Measurements from ENCODE around the gene AHR. TPM values are rescaled to one million over a fixed set of nuclear protein-coding genes. Genes with fewer than 3 reads are reported as not detected.

Gene AHR
- total RNA-seq, 1 experiment from 2014 or later, result 39.0 TPM

GRCh38 chr7:17274551-17275245, 23.8 kb upstream of the AHR start:
- no peak for DNase-seq
- Histone ChIP-seq H3K9me3 (peaks cover 21% of the 10 kb centered on the region), H3K36me3 (ENCODE audit: control insufficient read depth, insufficient read depth, low read length) (no peaks in the 10 kb centered on the region; the same call in 1 of the 2 replicates), H3K4me3 (ENCODE audit: low read depth, low read length) (no peak overlapping the region), H3K4me1 (no peaks in the 10 kb centered on the region), H3K27me3 (replicated peaks; ENCODE audit: control insufficient read depth, insufficient read depth, low read length) (no peaks in the 10 kb centered on the region)
- Mint-ChIP-seq H3K4me1 (ENCODE audit: low read depth, unreplicated experiment) (no peaks in the 10 kb centered on the region), H3K36me3 (ENCODE audit: insufficient read depth, unreplicated experiment) (no peaks in the 10 kb centered on the region), H3K9me3 (ENCODE audit: unreplicated experiment) (peaks cover 14% of the 10 kb centered on the region), H3K4me3 (ENCODE audit: unreplicated experiment) (no peak overlapping the region), H3K27ac (ENCODE audit: unreplicated experiment) (no peak overlapping the region), H3K27me3 (ENCODE audit: insufficient read depth, unreplicated experiment) (no peaks in the 10 kb centered on the region)
- TF ChIP-seq CTCF (IDR thresholded peaks at IDR 0.05; ENCODE audit: insufficient read depth in 1 of 2, low read depth in 1 of 2, low read length in 1 of 2, severe bottlenecking in 1 of 2, unreplicated experiment in 1 of 2), result no peak
- ChIA-PET CTCF (no interaction called here), POLR2A (no interaction called here)
- BruUV-seq (replicated peaks), result no TSS peak
- intact Hi-C loops (cut with micrococcal nuclease; ENCODE audit: unreplicated experiment), result no loop called here

- no peaks in the 10 kb centered on the region for H3K27me3 Mint-ChIP-seq (ENCODE audit: insufficient read depth, unreplicated experiment)
- peaks cover 9% of the 10 kb centered on the region for H3K9me3 Mint-ChIP-seq (ENCODE audit: unreplicated experiment)
- no peaks in the 10 kb centered on the region for H3K4me1 ChIP-seq
- no peak overlapping the region for H3K4me3 Mint-ChIP-seq (ENCODE audit: unreplicated experiment)
- ChIA-PET CTCF (no interaction called here), POLR2A (no interaction called here)
- no peaks in the 10 kb centered on the region for H3K27me3 ChIP-seq (replicated peaks; ENCODE audit: control insufficient read depth, insufficient read depth, low read length)
- H3K27ac Mint-ChIP-seq (ENCODE audit: unreplicated experiment), result no peak overlapping the region
- H3K4me3 ChIP-seq (ENCODE audit: low read depth, low read length), result no peak overlapping the region
- TF ChIP-seq CTCF (IDR thresholded peaks at IDR 0.05; ENCODE audit: insufficient read depth in 1 of 2, low read depth in 1 of 2, low read length in 1 of 2, severe bottlenecking in 1 of 2, unreplicated experiment in 1 of 2), result no peak
- no TSS peak for BruUV-seq (replicated peaks)
- no peak for DNase-seq
- no peaks in the 10 kb centered on the region for H3K36me3 Mint-ChIP-seq (ENCODE audit: insufficient read depth, unreplicated experiment)
- no peaks in the 10 kb centered on the region; the same call in 1 of the 2 replicates for H3K36me3 ChIP-seq (ENCODE audit: control insufficient read depth, insufficient read depth, low read length)
- peaks cover 8% of the 10 kb centered on the region for H3K9me3 ChIP-seq
- intact Hi-C loops (cut with micrococcal nuclease; ENCODE audit: unreplicated experiment), result no loop called here
- no peaks in the 10 kb centered on the region for H3K4me1 Mint-ChIP-seq (ENCODE audit: low read depth, unreplicated experiment)
Measured at GRCh38 chr7:17275749-17276671, 22.4 kb upstream of the AHR start.

- Histone ChIP-seq H3K9me3 (no peaks in the 10 kb centered on the region), H3K4me3 (ENCODE audit: low read depth, low read length) (no peak overlapping the region), H3K36me3 (ENCODE audit: control insufficient read depth, insufficient read depth, low read length) (no peaks in the 10 kb centered on the region), H3K4me1 (no peaks in the 10 kb centered on the region), H3K27me3 (replicated peaks; ENCODE audit: control insufficient read depth, insufficient read depth, low read length) (no peaks in the 10 kb centered on the region)
- H3K9me3 Mint-ChIP-seq (ENCODE audit: unreplicated experiment), result peaks cover 9% of the 10 kb centered on the region
- POLR2A ChIA-PET, result no interaction called here
- H3K4me3 Mint-ChIP-seq (ENCODE audit: unreplicated experiment), result no peak overlapping the region
- BruUV-seq (replicated peaks), result no TSS peak
- CTCF ChIA-PET, result no interaction called here
- no peak overlapping the region for H3K27ac Mint-ChIP-seq (ENCODE audit: unreplicated experiment)
- DNase-seq, result no peak
- intact Hi-C loops (cut with micrococcal nuclease; ENCODE audit: unreplicated experiment), result no loop called here
- TF ChIP-seq CTCF (IDR thresholded peaks at IDR 0.05; ENCODE audit: insufficient read depth in 1 of 2, low read depth in 1 of 2, low read length in 1 of 2, severe bottlenecking in 1 of 2, unreplicated experiment in 1 of 2), result no peak
- H3K36me3 Mint-ChIP-seq (ENCODE audit: insufficient read depth, unreplicated experiment), result no peaks in the 10 kb centered on the region
- no peaks in the 10 kb centered on the region for H3K27me3 Mint-ChIP-seq (ENCODE audit: insufficient read depth, unreplicated experiment)
- no peaks in the 10 kb centered on the region for H3K4me1 Mint-ChIP-seq (ENCODE audit: low read depth, unreplicated experiment)
Measured at GRCh38 chr7:17279061-17279460, 19.4 kb upstream of the AHR start.

Data from Caco-2 (cell line).